ENCODE results near the gene NKD1.

NKD1 gene

DNA sequence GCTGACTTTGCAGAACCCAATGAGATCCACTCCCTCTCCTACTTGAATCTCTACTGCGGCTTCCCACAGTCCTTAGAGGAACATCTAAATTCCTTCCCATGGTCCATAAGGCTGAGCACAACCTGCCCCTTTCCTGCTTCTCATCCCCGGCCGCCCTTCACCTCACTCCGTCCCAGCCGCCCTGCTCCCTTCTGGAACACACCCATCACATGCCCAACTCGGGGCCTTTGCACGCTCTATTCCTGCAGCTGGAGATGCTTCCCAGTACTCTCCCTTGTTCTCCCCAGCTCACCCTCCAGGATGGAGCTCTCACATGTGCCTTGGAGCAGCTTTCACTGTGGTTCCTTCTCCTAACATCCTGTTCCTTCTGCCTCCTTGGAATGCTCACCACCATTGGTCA lies 23.6 kb downstream of the NKD1 start:
- DNase-seq (ENCODE audit: low read depth): no peak
- TF ChIP-seq CTCF (IDR thresholded peaks at IDR 0.05; ENCODE audit: insufficient read depth, low read depth, low read length, missing control alignments): no peak
- H3K4me3 ChIP-seq (ENCODE audit: low read length): no peak overlapping the region

DNA sequence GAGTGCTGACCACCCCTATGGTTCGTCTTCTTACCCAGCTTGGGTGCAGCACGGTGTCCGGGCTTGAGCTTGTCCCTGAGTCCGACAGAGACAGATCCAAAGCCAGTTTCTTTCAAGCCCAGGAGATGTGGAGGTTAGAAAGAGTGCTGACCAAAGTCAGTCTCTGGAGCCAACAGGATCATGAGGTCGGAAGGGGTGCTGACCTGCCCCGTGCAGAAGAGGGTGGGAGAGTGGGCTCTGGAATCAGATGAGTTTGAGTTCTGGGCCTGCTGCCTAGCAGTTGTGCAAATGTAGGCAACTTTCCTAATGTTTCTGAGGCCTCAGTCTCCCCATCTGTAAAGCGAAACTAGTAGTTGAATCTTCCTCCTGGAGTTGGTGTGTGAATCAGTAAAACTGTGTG lies 24.5 kb downstream of the NKD1 start:
- no peak overlapping the region for H3K4me3 ChIP-seq (ENCODE audit: low read length)
- DNase-seq (ENCODE audit: low read depth): no peak
- no peak for TF ChIP-seq CTCF (IDR thresholded peaks at IDR 0.05; ENCODE audit: insufficient read depth, low read depth, low read length, missing control alignments)

DNA sequence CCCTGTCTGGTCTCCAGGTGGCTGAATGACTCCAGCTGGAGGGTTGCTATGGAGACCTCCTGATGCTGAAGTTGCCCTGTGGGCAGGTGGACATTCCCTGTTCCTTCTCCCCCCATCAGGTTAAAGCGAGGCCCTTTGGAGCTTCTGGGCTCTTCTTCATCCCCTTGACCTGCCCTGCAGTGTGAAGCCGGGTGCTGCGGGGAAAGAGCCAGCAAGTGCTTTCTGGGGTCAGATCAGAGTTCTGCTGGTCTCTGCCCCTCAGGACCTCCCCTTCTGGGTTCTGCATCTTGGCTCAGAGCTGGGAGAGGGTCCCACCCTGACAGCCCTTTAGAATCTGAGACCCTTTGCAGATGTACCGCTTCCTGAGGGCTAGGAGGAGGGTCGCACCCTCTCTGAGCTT lies 25.1 kb downstream of the NKD1 start:
- no peak for TF ChIP-seq CTCF (IDR thresholded peaks at IDR 0.05; ENCODE audit: insufficient read depth, low read depth, low read length, missing control alignments)
- no peak overlapping the region for H3K4me3 ChIP-seq (ENCODE audit: low read length)
- DNase-seq (ENCODE audit: low read depth): no peak

GRCh38 chr16:50573947-50574744 lies 25.9 kb downstream of the NKD1 start:
- H3K4me3 ChIP-seq (ENCODE audit: low read length): no peak overlapping the region
- TF ChIP-seq CTCF (IDR thresholded peaks at IDR 0.05; ENCODE audit: insufficient read depth, low read depth, low read length, missing control alignments): no peak
- no peak for DNase-seq (ENCODE audit: low read depth)

DNA sequence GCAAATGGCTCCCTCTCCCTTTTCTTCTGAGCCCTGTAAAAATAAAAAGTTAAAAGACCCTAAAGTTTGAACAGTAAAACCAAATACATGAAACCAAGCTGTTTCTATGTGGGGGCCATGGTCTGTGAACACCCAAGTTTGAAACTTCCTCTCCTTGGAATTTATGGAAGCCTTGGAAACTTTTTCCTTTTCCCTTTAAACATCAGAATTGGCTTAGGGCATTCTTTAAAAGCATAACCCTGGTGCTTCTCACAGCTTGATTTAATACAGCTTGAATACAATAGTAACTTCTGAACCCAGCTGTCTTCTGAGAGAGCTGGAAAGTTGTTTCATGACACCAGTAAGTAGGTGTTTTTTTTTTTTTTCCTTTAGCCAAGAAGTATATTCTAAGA lies 26.5 kb downstream of the NKD1 start:
- DNase-seq (ENCODE audit: low read depth): no peak
- TF ChIP-seq CTCF (IDR thresholded peaks at IDR 0.05; ENCODE audit: insufficient read depth, low read depth, low read length, missing control alignments): no peak

DNA sequence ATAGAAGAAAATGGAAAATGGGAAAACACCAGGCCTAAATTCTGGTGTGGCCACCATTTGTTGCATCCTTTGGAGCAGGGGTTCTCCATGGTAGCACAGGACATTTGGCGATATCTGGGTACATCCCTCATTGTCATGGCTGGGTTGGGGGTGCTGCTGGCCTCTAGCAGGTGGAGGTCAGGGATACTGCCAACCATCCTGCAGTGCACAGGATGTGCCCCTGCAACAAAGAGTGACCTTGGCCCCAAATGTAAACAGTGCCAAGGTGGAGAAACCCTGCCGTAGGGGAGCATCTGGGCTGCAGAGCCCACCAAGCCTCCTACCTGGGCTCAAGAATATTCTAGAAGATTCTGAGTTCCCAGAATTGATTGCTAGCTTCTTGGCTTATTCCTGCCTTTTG lies 27.5 kb downstream of the NKD1 start:
- H3K4me3 ChIP-seq (ENCODE audit: low read length): no peak overlapping the region
- TF ChIP-seq CTCF (IDR thresholded peaks at IDR 0.05; ENCODE audit: insufficient read depth, low read depth, low read length, missing control alignments): no peak
- DNase-seq (ENCODE audit: low read depth): no peak

More for the DNA sequence above, 26.5 kb downstream of the NKD1 start:
- H3K4me3 ChIP-seq (ENCODE audit: low read length): no peak overlapping the region

Measured in epithelial cell of esophagus (primary cell).